Fibroblast of skin of scalp (primary cell): Measurements from ENCODE around the gene CES1.
"Not testable (repeated sequence)": the region's sequence is repeated elsewhere in the genome, so short reads cannot be mapped to it uniquely, and the experiment has no call there.

Experiments used
- DNase-seq: peaks from one replicate; pipeline ENCODE4 v3.0.0-alpha.2; 2013

CES1 gene

DNA sequence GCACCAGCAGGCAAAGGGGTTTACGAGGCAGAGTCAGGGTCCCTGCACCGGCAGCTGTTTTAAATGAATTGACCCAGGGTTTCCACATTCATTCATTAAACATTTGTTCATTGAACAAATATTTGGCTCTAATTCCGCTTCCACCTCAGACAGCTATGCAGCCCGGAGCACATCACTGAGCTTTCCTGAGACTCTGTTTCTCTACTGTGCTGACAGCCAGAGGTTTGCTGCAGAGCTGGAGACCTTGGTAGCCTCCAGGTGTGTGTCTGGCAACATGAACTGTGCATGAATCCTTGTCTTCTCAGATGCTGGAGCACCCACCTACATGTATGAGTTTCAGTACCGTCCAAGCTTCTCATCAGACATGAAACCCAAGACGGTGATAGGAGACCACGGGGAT, 42.7 kb downstream of the CES1 start:
- DNase-seq = not testable (repeated sequence)

DNA sequence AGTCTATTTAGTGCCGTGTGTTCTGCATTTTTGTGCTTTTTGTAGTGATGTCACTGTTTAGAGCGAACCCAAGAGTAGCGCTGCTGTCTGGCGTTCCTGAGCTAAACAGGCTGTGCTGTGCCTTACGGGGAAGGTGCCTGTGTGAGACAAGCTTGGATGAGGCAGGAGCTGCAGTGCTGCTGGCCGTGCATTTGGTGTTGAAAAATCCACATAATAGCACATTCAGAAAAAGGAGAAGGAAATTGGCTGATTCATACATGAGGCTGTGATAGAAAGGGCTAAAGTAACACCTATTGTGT, 50.2 kb downstream of the CES1 start:
- not testable (repeated sequence) for DNase-seq

DNA sequence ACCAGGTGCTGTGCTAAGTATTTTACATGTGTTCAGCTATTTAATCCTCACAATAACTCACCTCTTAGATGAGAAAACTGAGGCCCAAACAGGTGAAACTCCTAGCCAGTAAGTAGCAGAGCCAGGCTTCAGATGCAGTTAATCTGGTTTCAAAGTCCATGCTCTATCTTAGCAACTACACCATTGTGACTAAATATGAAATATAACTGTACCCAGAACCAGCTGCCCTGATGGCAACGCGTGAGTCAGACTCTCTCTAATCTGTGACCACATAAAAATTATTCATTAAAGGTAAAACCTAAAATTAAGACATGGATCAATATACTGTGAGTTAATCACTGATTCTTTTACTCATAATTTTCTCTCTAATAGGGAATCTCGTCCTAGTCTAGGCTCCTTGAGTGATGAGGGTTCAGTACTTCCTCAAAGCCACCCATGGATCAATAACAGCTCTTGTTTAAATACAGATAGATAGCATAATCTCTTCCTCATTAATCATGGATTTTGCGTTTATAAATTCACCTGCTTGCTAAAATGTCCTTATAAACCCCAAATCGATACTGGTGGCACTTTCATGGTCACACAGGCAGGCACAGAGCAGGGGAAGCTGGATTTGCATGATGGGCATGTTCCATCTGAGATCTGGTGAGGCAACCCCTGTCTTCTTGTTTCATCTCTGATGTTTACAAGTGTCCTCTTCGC, 50.7 kb downstream of the CES1 start:
- DNase-seq = not testable (repeated sequence)

DNA sequence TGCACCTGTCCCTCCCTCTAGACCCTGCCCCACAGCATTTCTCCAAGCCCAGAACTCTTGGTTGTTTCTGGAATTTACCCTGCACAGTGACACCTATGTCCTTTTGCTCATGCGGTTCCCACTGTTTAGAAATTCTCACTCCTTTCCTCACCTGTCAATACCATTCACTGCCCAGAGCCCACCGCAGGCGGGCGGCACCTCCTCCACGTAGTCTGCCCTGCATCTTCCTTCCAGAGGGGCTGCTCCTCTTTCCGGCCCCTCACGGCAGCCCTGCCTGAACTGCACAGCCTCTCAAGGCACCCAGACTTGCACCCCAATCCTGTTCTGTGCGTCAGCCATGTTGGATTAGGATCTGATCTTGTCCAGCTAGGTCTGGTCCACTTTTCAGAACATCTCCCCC, 51.4 kb downstream of the CES1 start:
- not testable (repeated sequence) for DNase-seq

DNA sequence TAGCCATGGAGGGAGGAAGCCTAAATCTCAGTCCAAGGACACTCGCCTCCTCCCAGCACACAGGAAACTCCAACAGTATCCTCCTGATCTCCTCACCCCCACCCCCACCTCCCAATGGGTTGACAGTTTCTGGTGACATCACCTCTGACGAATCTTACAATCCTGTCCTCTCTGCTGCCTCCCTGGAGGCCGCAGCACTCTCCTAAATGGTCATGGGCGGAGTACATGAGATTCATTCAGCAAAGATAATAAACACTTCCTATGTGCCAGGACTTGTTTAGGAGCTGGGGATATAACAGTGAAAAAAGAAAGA, 52.8 kb downstream of the CES1 start:
- not testable (repeated sequence) for DNase-seq

DNA sequence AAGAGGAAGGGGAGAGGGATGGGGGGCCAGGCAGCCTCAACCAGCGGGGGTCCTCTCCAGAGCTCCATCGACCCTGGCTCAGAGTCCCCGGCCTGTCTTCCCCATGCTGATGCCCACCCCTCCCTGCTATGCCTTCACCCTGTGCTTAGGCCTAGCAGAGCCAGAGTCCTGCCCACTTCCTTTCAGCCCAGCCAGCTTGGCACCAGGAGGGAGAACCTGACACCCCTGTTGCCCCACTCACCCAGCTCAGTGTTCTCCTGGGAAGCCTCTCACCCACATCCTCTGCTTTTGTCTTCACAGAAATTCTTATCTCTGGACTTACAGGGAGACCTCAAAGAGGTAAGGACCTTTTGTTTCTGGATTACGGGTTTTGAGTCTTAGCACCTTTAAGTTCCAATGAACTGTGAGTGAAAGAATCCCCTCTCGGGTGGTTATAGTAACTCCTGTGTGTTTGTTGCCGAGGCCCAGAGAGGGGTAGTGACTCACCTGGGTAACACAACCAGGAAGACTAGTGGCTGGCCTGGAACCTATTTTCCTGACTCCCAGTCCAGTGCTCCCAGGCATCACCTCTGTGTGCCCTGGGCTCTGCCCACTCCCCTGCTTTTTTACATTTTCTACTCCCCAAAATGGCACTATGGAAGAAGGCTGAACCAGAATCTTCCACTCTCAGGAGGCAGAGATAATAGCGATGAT, 53.3 kb downstream of the CES1 start:
- no peak for DNase-seq

DNA sequence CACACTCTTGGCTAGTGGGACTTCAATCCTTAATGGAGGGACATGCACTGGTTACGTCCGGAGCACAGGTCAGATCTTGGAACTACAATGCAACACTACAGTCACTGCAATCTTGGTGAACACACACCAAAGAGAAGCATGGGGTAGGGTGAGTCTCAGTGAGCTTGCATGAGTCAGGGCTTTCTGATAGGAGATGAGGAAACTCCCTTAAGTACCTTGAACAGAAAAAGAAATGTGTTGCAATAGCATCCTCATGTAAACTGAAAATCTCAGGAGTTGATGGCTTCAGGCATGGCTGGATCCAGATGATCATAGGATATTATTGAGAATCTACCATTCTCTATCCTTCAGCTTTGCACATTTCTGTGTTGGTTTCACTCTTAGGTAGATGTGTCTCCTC, 54.1 kb downstream of the CES1 start:
- no peak for DNase-seq

DNA sequence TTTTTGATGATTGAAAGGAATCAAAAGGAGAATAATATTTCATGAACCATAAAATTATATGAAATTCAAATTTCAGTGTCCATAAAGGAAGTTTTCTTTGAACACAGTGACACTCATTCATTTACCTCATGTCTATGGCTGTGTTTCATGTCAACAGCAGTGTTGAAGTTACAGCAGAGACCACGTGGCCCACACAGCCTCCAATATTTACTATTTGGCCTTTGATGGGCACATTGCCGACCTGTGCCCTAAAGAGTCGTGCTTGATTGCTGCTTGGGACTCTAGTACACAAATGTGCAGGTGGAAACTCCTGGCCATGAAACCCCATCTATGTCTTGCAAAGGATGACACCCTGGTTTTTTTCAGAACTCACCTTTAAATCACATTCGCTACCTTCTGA, 57.0 kb downstream of the CES1 start:
- no peak for DNase-seq

DNA sequence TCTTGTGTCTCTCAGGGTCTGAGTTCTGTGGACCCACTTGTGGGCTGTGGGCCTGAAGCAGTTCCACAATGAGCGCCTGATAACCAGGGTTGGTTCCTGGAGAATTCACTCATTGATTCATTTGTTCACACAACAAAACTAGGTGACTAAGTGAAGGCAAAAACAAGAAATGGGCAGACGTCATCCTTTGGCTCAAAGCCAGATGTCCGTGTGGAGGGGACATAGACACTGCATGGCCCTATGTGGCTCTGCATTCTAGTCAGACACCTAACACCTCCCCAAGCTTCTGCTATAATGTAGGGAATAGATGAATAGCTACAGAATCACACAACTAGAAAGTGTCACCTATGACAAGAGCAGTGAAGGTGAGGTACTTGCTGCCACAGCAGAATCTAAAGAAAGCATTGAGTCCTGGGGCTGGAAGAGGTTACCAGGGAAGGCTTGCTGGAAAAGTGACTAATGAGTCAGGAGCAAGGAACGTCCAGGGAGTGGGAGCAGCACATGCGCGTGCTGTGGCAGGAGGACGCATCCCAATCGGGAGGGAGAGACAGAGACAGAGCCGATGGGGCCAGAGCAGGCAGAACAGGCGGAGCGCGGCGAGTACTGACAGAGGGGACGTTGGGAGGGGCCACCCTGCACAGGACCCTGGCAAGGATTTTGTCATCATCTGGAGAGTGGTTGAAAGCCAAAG, 58.9 kb downstream of the CES1 start:
- no peak for DNase-seq

DNA sequence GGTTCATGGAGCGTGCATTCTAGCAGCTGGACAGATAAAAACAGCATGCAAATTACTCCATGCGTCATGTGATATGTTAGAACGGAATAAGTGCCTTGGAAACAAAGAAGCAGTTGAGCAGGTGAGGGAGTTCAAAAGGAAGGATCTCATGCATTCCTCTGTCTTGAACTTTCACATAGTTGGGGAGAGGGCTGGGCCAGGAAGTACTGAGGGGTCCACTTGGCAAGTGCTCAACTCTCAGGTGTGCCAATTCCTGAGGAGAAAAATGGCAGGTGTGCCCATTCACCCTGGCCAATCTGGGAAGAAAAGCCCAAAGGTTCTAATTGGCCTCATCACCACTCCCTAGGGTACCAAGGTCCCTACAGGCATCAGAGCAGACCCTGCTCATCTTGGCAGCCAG, 67.7 kb downstream of the CES1 start:
- no peak for DNase-seq

DNA sequence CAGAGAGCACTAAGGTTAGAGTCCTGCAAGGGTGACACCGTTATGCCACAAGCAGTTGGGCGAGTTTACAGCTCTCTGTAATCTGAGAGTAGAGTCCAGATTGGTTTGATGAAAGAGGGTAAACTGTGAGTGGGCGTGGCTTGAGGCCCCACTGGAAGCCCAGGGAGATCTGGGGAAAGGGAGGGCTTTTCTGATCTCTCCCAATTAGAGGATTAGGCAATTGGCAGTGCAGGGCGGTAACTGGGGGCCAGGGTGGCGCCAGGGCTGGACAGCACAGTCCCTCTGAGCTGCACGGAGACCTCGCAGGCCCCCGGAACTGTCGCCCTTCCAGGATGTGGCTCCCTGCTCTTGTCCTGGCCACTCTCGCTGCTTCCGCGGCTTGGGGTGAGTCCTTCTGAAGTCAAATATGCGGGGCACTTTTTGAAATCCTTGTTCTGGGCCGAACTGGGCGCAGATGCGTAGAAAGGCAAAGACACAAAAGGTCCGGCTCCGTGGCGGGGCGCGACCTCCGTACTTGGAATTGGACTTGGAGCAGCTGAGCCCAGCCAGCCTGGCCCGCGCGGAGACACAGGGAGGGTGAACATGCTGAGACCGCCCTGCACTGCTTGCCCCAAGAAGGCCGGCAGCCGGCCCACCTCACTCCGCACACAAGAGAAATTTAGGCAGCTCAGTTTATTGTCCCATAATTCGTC, 72.4 kb downstream of the CES1 start:
- DNase-seq = no peak

DNA sequence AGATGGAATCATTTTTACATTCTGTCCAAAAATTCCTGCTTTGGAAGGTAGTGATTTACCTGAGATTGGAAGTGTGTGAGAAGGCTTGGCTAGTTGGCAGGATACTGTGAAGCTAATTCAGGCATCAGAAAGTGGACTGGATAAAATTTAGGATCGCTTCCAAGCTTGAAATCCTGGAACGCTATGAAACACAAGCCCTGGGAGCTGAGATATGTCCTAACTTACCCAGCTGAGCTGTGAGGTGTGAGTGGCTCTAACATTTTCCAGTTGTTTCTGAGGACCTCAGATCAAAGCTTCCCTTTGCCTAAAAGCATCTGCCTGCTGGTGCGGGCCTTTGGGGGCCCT, 73.0 kb downstream of the CES1 start:
- DNase-seq = not testable (repeated sequence)

DNA sequence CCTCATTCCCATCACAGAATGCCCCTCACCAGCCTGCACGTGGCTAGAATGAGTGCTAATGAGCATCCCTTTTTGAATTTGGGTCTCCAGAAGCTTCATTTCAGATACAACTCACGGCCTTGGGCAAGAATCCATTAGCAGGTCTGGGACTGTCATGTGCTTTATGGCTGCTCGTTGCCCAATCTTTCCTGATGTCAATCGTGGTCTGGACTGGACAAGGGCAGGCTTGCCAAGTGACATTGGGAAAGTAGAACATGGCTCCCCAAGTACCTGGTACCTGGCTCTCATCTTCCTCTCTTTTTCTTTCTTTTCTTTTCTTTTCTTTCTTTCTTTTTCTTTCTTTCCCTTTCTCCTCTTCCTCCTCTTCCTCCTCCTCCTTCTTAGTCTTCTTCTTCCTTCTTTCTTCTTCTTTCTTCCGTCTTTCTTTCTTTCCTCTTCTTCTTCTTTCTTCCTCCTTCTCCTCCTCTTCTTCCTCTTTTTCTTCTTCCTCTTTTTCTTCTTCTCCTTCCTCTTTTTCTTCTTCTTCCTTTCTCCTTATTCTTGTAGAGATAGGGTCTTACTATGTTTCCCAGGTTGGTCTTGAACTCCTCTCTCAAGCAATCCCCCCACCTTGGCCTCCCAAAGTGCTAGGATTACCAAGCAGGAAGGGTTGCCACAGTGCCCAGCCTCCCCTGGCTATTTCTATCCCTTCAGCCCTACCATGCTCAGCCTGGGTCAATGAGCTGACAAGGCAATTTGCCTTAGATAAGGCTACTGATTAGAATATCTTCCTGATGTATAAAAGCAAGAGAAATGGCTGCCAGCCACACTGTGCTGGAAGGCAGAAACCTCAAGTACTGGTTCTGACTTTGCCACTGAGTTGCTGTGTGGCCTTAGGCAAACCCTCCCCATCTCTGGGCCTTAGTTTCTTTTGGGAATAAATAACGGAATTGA, 75.0 kb downstream of the CES1 start:
- DNase-seq = not testable (repeated sequence)

DNA sequence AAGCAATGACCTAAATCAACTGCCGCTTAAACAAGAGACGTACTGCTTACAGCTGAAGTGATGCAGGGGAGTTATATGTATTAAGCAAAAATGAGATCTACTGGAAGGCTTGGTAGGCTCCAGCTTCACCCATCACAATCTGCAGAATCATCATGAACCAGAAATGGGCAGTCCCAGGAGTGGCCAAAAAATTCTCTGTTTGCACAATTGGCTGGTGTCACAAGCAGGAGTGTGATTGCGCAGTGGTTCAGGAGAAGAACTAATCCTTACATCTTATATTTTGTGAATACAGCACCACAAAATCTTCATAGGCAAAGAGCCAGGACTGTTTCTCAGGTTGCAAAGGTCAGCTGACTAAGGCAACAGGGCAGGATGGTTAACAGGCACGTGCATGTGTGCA, 75.9 kb downstream of the CES1 start:
- DNase-seq = no peak

DNA sequence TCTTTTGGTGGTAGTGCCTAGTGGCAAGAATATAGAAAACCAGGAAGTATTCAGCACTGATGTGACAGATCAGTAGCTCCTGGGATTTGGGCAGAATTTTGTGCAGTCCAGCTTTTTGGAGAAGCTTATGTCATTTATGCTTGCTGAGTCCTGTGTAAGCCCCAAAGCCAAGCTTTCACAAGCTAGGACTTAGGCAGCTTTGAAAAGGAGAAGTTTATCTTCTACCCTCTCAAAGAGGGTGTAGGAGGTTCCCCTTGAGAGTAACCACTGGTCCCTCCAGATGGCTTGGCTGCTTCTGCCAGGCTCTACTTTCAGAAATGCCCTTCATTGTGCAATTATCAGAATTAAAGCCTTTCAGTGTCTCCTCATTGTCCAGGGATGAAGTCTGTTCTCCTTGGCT, 78.8 kb downstream of the CES1 start:
- DNase-seq = no peak

DNA sequence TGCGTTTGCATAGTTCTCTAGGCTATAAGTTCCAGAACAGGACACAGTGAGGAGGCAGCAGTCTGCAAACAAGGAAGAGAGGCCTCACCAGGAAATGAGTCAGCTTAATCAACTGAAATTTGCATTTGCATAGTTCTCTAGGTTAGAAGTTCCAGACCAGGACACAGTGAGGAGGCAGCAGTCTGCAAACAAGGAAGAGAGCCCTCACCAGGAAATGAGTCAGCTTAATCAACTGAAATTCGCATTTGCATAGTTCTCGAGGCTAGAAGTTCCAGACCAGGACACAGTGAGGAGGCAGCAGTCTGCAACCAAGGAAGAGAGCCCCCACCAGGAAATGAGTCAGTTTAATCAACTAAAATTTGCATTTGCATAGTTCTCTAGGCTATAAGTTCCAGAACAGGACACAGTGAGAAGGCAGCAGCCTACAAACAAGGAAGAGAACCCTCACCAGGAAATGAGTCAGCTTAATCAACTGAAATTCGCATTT, 79.7 kb downstream of the CES1 start:
- DNase-seq = not testable (repeated sequence)
